HepG2 (cell line): ENCODE results near the gene PTK7. TPM values are rescaled to one million over a fixed set of nuclear protein-coding genes. Genes with fewer than 3 reads are reported as not detected.

Source experiments
- CENPT ChIP-seq: sonication (generic); formaldehyde crosslinking; IDR thresholded peaks from 2 replicates; pipeline ENCODE4 v1.8.0; 2022; ENCODE audit warnings: low read depth, mild to moderate bottlenecking, moderate library complexity, missing genetic modification reagents
- ISX ChIP-seq: sonication (generic); formaldehyde crosslinking; conservative IDR thresholded peaks from 2 replicates; pipeline ENCODE4 v1.5.0; 2020; ENCODE audit warnings: missing genetic modification reagents
- MBD4 ChIP-seq: IDR thresholded peaks from 2 replicates; pipeline ENCODE4 v1.6.1; 2012; ENCODE audit warnings: low read length, inconsistent platforms, borderline replicate concordance
- MXD4 ChIP-seq: IDR thresholded peaks from 2 replicates; pipeline ENCODE4 v1.6.1; 2016; ENCODE audit warnings: mild to moderate bottlenecking, missing biosample characterization, missing genetic modification reagents
- NCOA1 ChIP-seq: sonication (generic); formaldehyde crosslinking; IDR thresholded peaks from 2 replicates; pipeline ENCODE4 v1.9.0; 2021; ENCODE audit warnings: missing genetic modification reagents
- RARA ChIP-seq: IDR thresholded peaks from 2 replicates; pipeline ENCODE4 v1.6.1; 2016; ENCODE audit warnings: missing genetic modification reagents, missing compliant biosample characterization
- STAG1 ChIP-seq: sonication (generic); formaldehyde crosslinking; IDR thresholded peaks from 2 replicates; pipeline ENCODE4 v1.4.0; 2020; ENCODE audit warnings: missing genetic modification reagents
- U2AF1 ChIP-seq: fragments of 200-400 bp; formaldehyde crosslinking; optimal IDR thresholded peaks from 2 replicates; pipeline ENCODE3; 2017; ENCODE audit warnings: mild to moderate bottlenecking, low read depth, low read length
- YY1 ChIP-seq: IDR thresholded peaks from 2 replicates; pipeline ENCODE4 v1.6.1; 2011; ENCODE audit warnings: low read length, low read depth, moderate library complexity, mild to moderate bottlenecking; ENCODE audit not compliant: insufficient read depth, insufficient replicate concordance
- ZBTB20 ChIP-seq: sonication (generic); formaldehyde crosslinking; IDR thresholded peaks from 2 replicates; pipeline ENCODE4 v1.8.1; 2023; ENCODE audit warnings: missing genetic modification reagents, low read depth, mild to moderate bottlenecking, borderline replicate concordance
- ZNF737 ChIP-seq: sonication (generic); formaldehyde crosslinking; IDR thresholded peaks from 2 replicates; pipeline ENCODE4 v1.5.0; 2020; ENCODE audit warnings: missing genetic modification reagents, mild to moderate bottlenecking, borderline replicate concordance
- ZSCAN30 ChIP-seq: sonication (generic); formaldehyde crosslinking; IDR thresholded peaks from 2 replicates; pipeline ENCODE4 v1.5.0; 2020; ENCODE audit warnings: mild to moderate bottlenecking, missing genetic modification reagents
- polyA plus RNA-seq, 8 experiments: library from polyadenylated mRNA; depleted of rRNA in 3 of 8; stranded (reverse) in 7 of 8; unstranded in 1 of 8; fragments of >200 nt; fragmentation: Illumina TruSeq in 4 of 8; extraction: Trizol in 4 of 8; gene quantifications; 2 replicates each; pipeline versions ENCODE4 v1.2.1 to v1.2.3, GENCODE V29; 2011 to 2016; ENCODE audit warnings: low read depth in 4 of 8, missing spikeins in 1 of 8, mixed read lengths in 1 of 8; ENCODE audit not compliant: insufficient read depth in 1 of 8
- total RNA-seq, 5 experiments: library from RNA; depleted of rRNA; stranded (reverse); fragments of >200 nt; fragmentation: Illumina TruSeq; extraction: Trizol; gene quantifications; 2 replicates each; pipeline ENCODE4 v1.2.3, GENCODE V29; 2016; ENCODE audit warnings: low read depth in 1 of 5
- TF ChIP-seq, protein P1 (sequence below): sonication (generic); formaldehyde crosslinking; IDR thresholded peaks from 2 replicates; pipeline ENCODE4 v1.4.0; 2020; ENCODE audit warnings: mild to moderate bottlenecking, missing genetic modification reagents
- TF ChIP-seq, protein P2 (sequence below): sonication (generic); formaldehyde crosslinking; IDR thresholded peaks from 2 replicates; pipeline ENCODE4 v1.5.1; 2020; ENCODE audit warnings: missing genetic modification reagents, mild to moderate bottlenecking, borderline replicate concordance
- TF ChIP-seq, protein P3 (sequence below): sonication (generic); formaldehyde crosslinking; IDR thresholded peaks from 2 replicates; pipeline ENCODE4 v1.4.0; 2020; ENCODE audit warnings: missing genetic modification reagents, borderline replicate concordance
- TF ChIP-seq, protein P4 (sequence below): sonication (generic); formaldehyde crosslinking; IDR thresholded peaks from 2 replicates; pipeline ENCODE4 v1.5.1; 2020; ENCODE audit warnings: mild to moderate bottlenecking, missing genetic modification reagents, borderline replicate concordance
- TF ChIP-seq, protein P5 (sequence below): sonication (generic); formaldehyde crosslinking; IDR thresholded peaks from 2 replicates; pipeline ENCODE4 v1.4.0; 2020; ENCODE audit warnings: missing genetic modification reagents, low read depth, mild to moderate bottlenecking, borderline replicate concordance

The PTK7 gene
- total and polyA plus RNA-seq, 2 of the 13 experiments (the other 11 are each of a cell fraction or from before 2014, with no cell fraction given), result 98.5 to 99.8 TPM

- TF ChIP-seq STAG1 (CRISPR knock-in tag) (0 out of 2 replicates have a peak, but pooled peaks have one; percentile 17), U2AF1 (peak; percentile 62), RARA (CRISPR knock-in tag) (peak; percentile 58), ZNF737 (no peak), YY1 (peak; percentile 83), ZBTB20 (peak; percentile 85; the same call in 1 of the 2 replicates), MXD4 (CRISPR knock-in tag) (peak; percentile 97), NCOA1 (CRISPR knock-in tag) (peak; percentile 77), CENPT (0 out of 2 replicates have a peak, but pooled peaks have one; percentile 36), ISX (0 out of 2 replicates have a peak, but pooled peaks have one; percentile 30), MBD4 (no peak), ZSCAN30 (0 out of 2 replicates have a peak, but pooled peaks have one; percentile 73)
- TF ChIP-seq, protein P1, sequence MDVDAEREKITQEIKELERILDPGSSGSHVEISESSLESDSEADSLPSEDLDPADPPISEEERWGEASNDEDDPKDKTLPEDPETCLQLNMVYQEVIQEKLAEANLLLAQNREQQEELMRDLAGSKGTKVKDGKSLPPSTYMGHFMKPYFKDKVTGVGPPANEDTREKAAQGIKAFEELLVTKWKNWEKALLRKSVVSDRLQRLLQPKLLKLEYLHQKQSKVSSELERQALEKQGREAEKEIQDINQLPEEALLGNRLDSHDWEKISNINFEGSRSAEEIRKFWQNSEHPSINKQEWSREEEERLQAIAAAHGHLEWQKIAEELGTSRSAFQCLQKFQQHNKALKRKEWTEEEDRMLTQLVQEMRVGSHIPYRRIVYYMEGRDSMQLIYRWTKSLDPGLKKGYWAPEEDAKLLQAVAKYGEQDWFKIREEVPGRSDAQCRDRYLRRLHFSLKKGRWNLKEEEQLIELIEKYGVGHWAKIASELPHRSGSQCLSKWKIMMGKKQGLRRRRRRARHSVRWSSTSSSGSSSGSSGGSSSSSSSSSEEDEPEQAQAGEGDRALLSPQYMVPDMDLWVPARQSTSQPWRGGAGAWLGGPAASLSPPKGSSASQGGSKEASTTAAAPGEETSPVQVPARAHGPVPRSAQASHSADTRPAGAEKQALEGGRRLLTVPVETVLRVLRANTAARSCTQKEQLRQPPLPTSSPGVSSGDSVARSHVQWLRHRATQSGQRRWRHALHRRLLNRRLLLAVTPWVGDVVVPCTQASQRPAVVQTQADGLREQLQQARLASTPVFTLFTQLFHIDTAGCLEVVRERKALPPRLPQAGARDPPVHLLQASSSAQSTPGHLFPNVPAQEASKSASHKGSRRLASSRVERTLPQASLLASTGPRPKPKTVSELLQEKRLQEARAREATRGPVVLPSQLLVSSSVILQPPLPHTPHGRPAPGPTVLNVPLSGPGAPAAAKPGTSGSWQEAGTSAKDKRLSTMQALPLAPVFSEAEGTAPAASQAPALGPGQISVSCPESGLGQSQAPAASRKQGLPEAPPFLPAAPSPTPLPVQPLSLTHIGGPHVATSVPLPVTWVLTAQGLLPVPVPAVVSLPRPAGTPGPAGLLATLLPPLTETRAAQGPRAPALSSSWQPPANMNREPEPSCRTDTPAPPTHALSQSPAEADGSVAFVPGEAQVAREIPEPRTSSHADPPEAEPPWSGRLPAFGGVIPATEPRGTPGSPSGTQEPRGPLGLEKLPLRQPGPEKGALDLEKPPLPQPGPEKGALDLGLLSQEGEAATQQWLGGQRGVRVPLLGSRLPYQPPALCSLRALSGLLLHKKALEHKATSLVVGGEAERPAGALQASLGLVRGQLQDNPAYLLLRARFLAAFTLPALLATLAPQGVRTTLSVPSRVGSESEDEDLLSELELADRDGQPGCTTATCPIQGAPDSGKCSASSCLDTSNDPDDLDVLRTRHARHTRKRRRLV (CRISPR knock-in tag), result peak; percentile 64; the same call in 1 of the 2 replicates
- TF ChIP-seq, protein P2, sequence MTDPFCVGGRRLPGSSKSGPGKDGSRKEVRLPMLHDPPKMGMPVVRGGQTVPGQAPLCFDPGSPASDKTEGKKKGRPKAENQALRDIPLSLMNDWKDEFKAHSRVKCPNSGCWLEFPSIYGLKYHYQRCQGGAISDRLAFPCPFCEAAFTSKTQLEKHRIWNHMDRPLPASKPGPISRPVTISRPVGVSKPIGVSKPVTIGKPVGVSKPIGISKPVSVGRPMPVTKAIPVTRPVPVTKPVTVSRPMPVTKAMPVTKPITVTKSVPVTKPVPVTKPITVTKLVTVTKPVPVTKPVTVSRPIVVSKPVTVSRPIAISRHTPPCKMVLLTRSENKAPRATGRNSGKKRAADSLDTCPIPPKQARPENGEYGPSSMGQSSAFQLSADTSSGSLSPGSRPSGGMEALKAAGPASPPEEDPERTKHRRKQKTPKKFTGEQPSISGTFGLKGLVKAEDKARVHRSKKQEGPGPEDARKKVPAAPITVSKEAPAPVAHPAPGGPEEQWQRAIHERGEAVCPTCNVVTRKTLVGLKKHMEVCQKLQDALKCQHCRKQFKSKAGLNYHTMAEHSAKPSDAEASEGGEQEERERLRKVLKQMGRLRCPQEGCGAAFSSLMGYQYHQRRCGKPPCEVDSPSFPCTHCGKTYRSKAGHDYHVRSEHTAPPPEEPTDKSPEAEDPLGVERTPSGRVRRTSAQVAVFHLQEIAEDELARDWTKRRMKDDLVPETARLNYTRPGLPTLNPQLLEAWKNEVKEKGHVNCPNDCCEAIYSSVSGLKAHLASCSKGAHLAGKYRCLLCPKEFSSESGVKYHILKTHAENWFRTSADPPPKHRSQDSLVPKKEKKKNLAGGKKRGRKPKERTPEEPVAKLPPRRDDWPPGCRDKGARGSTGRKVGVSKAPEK, result peak; percentile 17; the same call in 1 of the 2 replicates
- TF ChIP-seq, protein P3, sequence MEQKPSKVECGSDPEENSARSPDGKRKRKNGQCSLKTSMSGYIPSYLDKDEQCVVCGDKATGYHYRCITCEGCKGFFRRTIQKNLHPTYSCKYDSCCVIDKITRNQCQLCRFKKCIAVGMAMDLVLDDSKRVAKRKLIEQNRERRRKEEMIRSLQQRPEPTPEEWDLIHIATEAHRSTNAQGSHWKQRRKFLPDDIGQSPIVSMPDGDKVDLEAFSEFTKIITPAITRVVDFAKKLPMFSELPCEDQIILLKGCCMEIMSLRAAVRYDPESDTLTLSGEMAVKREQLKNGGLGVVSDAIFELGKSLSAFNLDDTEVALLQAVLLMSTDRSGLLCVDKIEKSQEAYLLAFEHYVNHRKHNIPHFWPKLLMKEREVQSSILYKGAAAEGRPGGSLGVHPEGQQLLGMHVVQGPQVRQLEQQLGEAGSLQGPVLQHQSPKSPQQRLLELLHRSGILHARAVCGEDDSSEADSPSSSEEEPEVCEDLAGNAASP (CRISPR knock-in tag), result peak; percentile 74
- TF ChIP-seq, protein P4, sequence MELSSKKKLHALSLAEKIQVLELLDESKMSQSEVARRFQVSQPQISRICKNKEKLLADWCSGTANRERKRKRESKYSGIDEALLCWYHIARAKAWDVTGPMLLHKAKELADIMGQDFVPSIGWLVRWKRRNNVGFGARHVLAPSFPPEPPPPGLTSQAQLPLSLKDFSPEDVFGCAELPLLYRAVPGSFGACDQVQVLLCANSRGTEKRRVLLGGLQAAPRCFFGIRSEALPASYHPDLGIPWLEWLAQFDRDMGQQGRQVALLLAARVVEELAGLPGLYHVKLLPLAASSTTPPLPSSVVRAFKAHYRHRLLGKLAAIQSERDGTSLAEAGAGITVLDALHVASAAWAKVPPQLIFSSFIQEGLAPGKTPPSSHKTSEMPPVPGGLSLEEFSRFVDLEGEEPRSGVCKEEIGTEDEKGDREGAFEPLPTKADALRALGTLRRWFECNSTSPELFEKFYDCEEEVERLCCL, result no peak
- TF ChIP-seq, protein P5, sequence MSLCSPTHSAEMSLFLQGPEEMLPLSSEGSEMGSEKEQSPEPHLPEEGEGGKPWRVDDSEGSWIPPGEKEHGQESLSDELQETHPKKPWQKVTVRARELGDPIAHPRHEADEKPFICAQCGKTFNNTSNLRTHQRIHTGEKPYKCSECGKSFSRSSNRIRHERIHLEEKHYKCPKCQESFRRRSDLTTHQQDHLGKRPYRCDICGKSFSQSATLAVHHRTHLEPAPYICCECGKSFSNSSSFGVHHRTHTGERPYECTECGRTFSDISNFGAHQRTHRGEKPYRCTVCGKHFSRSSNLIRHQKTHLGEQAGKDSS (CRISPR knock-in tag), result peak; percentile 98
Observed at GRCh38 chr6:43053545-43054205, 22.4 kb upstream of the PTK7 start, which contains the start of gene CUL7 (continued).
